GM12878 (cell line): ENCODE results near the gene NPAS2. TPM values are rescaled to one million over a fixed set of nuclear protein-coding genes. Genes with fewer than 3 reads are reported as not detected.

Experiments
- ATAC-seq: fragments of 200-7000 bp; cut with Tn5 transposase; 3 replicates; pipeline ENCODE4 v1.9.1; 2020; ENCODE audit warnings: mild to moderate bottlenecking, moderate library complexity
- BruUV-seq: library from RNA; stranded (reverse); fragments of 400-500 nt; replicated peaks from 2 replicates; lab custom pipeline; 2021; lab: Mats Ljungman, UMichigan
- CTCF ChIA-PET: fragments of 300-600 bp; sonication (Branson Sonifier 250); formaldehyde crosslinking; extraction: SDS; loops from one replicate; lab custom pipeline; 2021; ENCODE audit warnings: inconsistent platforms; lab: Yijun Ruan, JAX
- POLR2A ChIA-PET: fragments of 350-600 bp; formaldehyde crosslinking; extraction: SDS; loops from one replicate; lab custom pipeline; 2021; ENCODE audit warnings: inconsistent platforms; lab: Charles Lee
- RAD21 ChIA-PET: fragments of 300-600 bp; sonication (Branson Sonifier 250); formaldehyde crosslinking; loops from one replicate; lab custom pipeline; 2023; ENCODE audit warnings: antibody characterized with exemption; ENCODE audit not compliant: unreplicated experiment; lab: Charles Lee
- SMC1A ChIA-PET: fragments of 300-600 bp; sonication (Branson Sonifier 250); formaldehyde crosslinking; loops from one replicate; lab custom pipeline; 2023; ENCODE audit not compliant: unreplicated experiment, uncharacterized antibody; lab: Charles Lee
- DNase-seq: peaks from one replicate; pipeline ENCODE4 v3.0.0-alpha.2; 2011; ENCODE audit warnings: low read depth, low spot score
- FAIRE-seq: peaks from 3 replicates; lab custom pipeline; 2011; peaks lifted over from hg19 to GRCh38; lab: Jason Lieb, UNC
- H2AFZ ChIP-seq: 2 replicates; pipeline ENCODE4 v1.6.0; 2011; ENCODE audit warnings: low read depth, low read length, control low read depth; ENCODE audit not compliant: control insufficient read depth
- H3K27ac ChIP-seq: 2 replicates; pipeline ENCODE4 v1.5.1; 2011; ENCODE audit warnings: control low read depth; ENCODE audit not compliant: control insufficient read depth, insufficient read depth
- H3K27me3 ChIP-seq, 2 experiments: replicated peaks in 1 of 2; 2 replicates each; pipeline versions ENCODE4 v1.6.0 to v1.6.1; 2011; ENCODE audit warnings: low read length in 1 of 2; ENCODE audit not compliant: control insufficient read depth in 2 of 2, insufficient read depth in 2 of 2
- H3K36me3 ChIP-seq, 2 experiments: 2 replicates each; pipeline ENCODE4 v1.5.1; 2011; ENCODE audit warnings: low read length in 1 of 2; ENCODE audit not compliant: control insufficient read depth in 2 of 2, insufficient read depth in 2 of 2
- H3K4me1 ChIP-seq: 2 replicates; pipeline ENCODE4 v1.6.1; 2011; ENCODE audit warnings: mild to moderate bottlenecking, low read length, moderate library complexity, mixed read lengths; ENCODE audit not compliant: control insufficient read depth, insufficient read depth
- H3K4me2 ChIP-seq: 2 replicates; pipeline ENCODE4 v1.6.0; 2011; ENCODE audit warnings: control low read depth; ENCODE audit not compliant: control insufficient read depth, insufficient read depth
- H3K4me3 ChIP-seq: fragments of 200-600 bp; sonication (generic); 2 replicates; pipeline ENCODE4 v1.5.1; 2016
- H3K79me2 ChIP-seq: 2 replicates; pipeline ENCODE4 v1.6.0; 2011; ENCODE audit warnings: low read length; ENCODE audit not compliant: control insufficient read depth, insufficient read depth
- H3K9ac ChIP-seq: 2 replicates; pipeline ENCODE4 v1.8.0; 2011; ENCODE audit warnings: low read length, control low read depth, mixed read lengths; ENCODE audit not compliant: control insufficient read depth, insufficient read depth
- H3K9me3 ChIP-seq: replicated peaks from 3 replicates; pipeline ENCODE4 v1.5.1; 2011; ENCODE audit warnings: mild to moderate bottlenecking, low read length; ENCODE audit not compliant: control insufficient read depth, insufficient read depth
- H4K20me1 ChIP-seq: 2 replicates; pipeline ENCODE4 v1.6.0; 2011; ENCODE audit not compliant: control insufficient read depth, insufficient read depth
- EP300 ChIP-seq, 2 experiments: fragments of 150-350 bp in 1 of 2; IDR thresholded peaks; 2 replicates each; pipeline ENCODE4 v1.6.1; 2011 to 2012; ENCODE audit warnings: low read depth in 2 of 2, low read length in 2 of 2, borderline replicate concordance in 1 of 2, improper control_type of control experiment in 1 of 2, inconsistent platforms in 1 of 2; ENCODE audit not compliant: control insufficient read depth in 1 of 2
- ESRRA ChIP-seq: IDR thresholded peaks from 2 replicates; pipeline ENCODE4 v1.6.1; 2012; ENCODE audit warnings: mild to moderate bottlenecking, low read length, improper control_type of control experiment
- HDAC2 ChIP-seq: fragments of 200-600 bp; sonication (generic); IDR thresholded peaks from 2 replicates; pipeline ENCODE4 v1.6.1; 2017
- MAX ChIP-seq: IDR thresholded peaks from 2 replicates; pipeline ENCODE4 v1.6.1; 2012; ENCODE audit warnings: low read depth, low read length, improper control_type of control experiment
- RAD21 ChIP-seq: IDR thresholded peaks from 2 replicates; pipeline ENCODE4 v1.6.1; 2011; ENCODE audit warnings: mild to moderate bottlenecking, low read depth, low read length, moderate library complexity; ENCODE audit not compliant: insufficient read depth
- RUNX3 ChIP-seq: IDR thresholded peaks from 2 replicates; pipeline ENCODE4 v1.6.1; 2012; ENCODE audit warnings: low read length, inconsistent platforms
- TCF3 ChIP-seq: IDR thresholded peaks from 2 replicates; pipeline ENCODE4 v1.6.1; 2012; ENCODE audit warnings: low read depth, mild to moderate bottlenecking, low read length, borderline replicate concordance; ENCODE audit not compliant: insufficient read depth
- WRNIP1 ChIP-seq: IDR thresholded peaks from 2 replicates; pipeline ENCODE4 v1.6.1; 2011; ENCODE audit warnings: low read depth, low read length, improper control_type of control experiment, borderline replicate concordance
- YY1 ChIP-seq: IDR thresholded peaks from 2 replicates; pipeline ENCODE4 v1.6.1; 2011; ENCODE audit warnings: low read depth, mild to moderate bottlenecking, low read length
- ZBTB11 ChIP-seq: fragments of 450-650 bp; formaldehyde crosslinking; IDR thresholded peaks from 2 replicates; pipeline ENCODE4 v1.5.0; 2022; ENCODE audit warnings: mild to moderate bottlenecking, missing genetic modification characterization
- WGBS: methylation state at CpG from one replicate; pipeline ENCODE4 v1.1.6; 2016; ENCODE audit warnings: low lambda C conversion rate; ENCODE audit not compliant: insufficient replicate concordance, insufficient coverage; ENCODE audit errors: missing lambda C conversion rate; 5-methylcytosine and 5-hydroxymethylcytosine counted together
- in situ Hi-C: fragments of 300-500 bp; cut with MboI; formaldehyde crosslinking; loops from 9 replicates; pipeline ENCODE4 v1.14.3; 2018; ENCODE audit warnings: mixed read lengths
- intact Hi-C: fragments of 100-400 bp; cut with micrococcal nuclease; formaldehyde crosslinking; loops from one replicate; pipeline ENCODE4 v1.14.2; 2022; ENCODE audit not compliant: unreplicated experiment
- polyA plus RNA-seq, 11 experiments: library from polyadenylated mRNA; depleted of rRNA in 4 of 11; unstranded in 6 of 11; stranded (reverse) in 5 of 11; fragments of >200 nt; fragmentation: Nextera tagmentation in 4 of 11; fragmentation: Illumina TruSeq in 1 of 11; extraction: Ambion mirVana in 4 of 11; extraction: Trizol in 1 of 11; gene quantifications; 1 replicate in 1 of 11; 2 replicates in 10 of 11; pipeline versions ENCODE4 v1.2.1 to v1.2.3, GENCODE V29; 2011 to 2016; ENCODE audit warnings: inconsistent platforms in 2 of 11, missing spikeins in 2 of 11, low read depth in 1 of 11
- total RNA-seq, 4 experiments: library from RNA; depleted of rRNA in 3 of 4; stranded (reverse); fragments of >200 nt in 3 of 4; fragmentation: Illumina TruSeq in 1 of 4; extraction: Trizol in 1 of 4; gene quantifications; 2 replicates each; pipeline versions ENCODE4 v1.2.1 to v1.2.3, GENCODE V29; 2013 to 2021

The NPAS2 gene
- total and polyA plus RNA-seq, 10 of the 15 experiments (the other 5 are each of a cell fraction or from before 2014, with no cell fraction given): 0.08 TPM; not detected in 9

- Histone ChIP-seq H3K27me3 (no peaks in the 10 kb centered on the region), H3K4me1 (no peaks in the 10 kb centered on the region), H3K36me3 (no peaks in the 10 kb centered on the region), H3K27ac (no peak overlapping the region), H3K4me2 (0 out of 2 replicates have a peak overlapping the region, but pooled peaks have one; percentile 4), H3K9me3 (no peaks in the 10 kb centered on the region), H3K4me3 (no peak overlapping the region), H3K9ac (no peak overlapping the region), H3K79me2 (no peaks in the 10 kb centered on the region), H4K20me1 (no peaks in the 10 kb centered on the region), H2AFZ (no peak overlapping the region)
- ChIA-PET CTCF (no interaction called here), SMC1A (interaction anchor here (1.3 kb wide), 1 partner anchor 16 kb away, joined by 3 read pairs; no protein-coding TSS in a partner anchor), POLR2A (no interaction called here), RAD21 (interaction anchor here (1.2 kb wide), 1 partner anchor 16 kb away, joined by 3 read pairs; no protein-coding TSS in a partner anchor)
- ATAC-seq (no peak; the same call in 2 of the 3 replicates), DNase-seq (no peak), FAIRE-seq (no peak)
- WGBS: 56% methylated on average over 14 of the region's 14 CpGs
- intact Hi-C loops (no loop called here), in situ Hi-C loops (no loop called here)
- no TSS peak for BruUV-seq
- TF ChIP-seq YY1 (no peak), ESRRA (no peak), EP300 (IDR thresholded peaks at IDR 0.05; ENCODE audit: borderline replicate concordance in 1 of 2, control insufficient read depth in 1 of 2, low read depth in 2 of 2, low read length in 2 of 2) (no peak)
- TF ChIP-seq, all 136 proteins: peak for 0
Measured at GRCh38 chr2:100940766-100941645, 121.1 kb downstream of the NPAS2 start.

DNA sequence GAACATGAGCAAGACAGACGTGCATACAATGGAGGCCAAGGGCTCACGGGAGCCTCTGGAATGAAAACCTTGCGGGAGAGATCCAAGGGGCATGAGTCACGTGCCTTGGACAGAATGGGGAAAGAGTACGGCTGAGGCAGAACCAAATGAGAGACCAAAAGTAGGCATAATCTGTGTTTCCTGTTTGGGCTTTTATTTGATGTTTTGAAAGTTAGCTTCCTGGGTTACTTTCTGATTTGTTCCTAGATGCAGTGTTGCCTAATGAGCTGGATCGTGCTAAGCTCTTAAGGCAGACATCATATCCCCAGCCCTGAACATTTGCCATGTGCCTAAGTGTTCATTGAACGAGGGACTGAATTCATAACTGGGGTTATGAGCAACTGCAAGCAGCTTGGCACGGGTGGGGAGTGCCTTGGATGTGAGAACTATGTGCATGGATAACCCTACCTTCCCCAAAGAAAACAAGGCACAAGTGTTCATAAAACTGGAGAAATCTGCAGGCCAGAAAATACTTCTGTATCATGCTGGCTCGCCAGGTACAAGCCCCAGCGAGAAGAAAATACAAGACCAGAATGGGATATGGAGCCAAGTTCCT, 121.8 kb downstream of the NPAS2 start:
- H3K4me3 ChIP-seq: no peak overlapping the region
- no peak overlapping the region for H3K9ac ChIP-seq
- no peak overlapping the region for H3K4me2 ChIP-seq
- TF ChIP-seq MAX (no peak), WRNIP1 (no peak), RAD21 (no peak), HDAC2 (no peak), TCF3 (no peak), RUNX3 (no peak), ZBTB11 (CRISPR knock-in tag) (no peak)
- no peak overlapping the region for H3K27ac ChIP-seq
- in situ Hi-C loops: no loop called here
- RAD21 ChIA-PET: no interaction called here
- no peak for DNase-seq
- H3K4me1 ChIP-seq: no peaks in the 10 kb centered on the region
- no peak for FAIRE-seq
- no peaks in the 10 kb centered on the region; a peak in 1 of 4 replicates for H3K27me3 ChIP-seq
- CTCF ChIA-PET: no interaction called here
- H4K20me1 ChIP-seq: no peaks in the 10 kb centered on the region
- no peaks in the 10 kb centered on the region for H3K79me2 ChIP-seq
- POLR2A ChIA-PET: no interaction called here
- intact Hi-C loops: no loop called here
- H3K9me3 ChIP-seq: no peaks in the 10 kb centered on the region
- BruUV-seq: no TSS peak
- WGBS: 54% methylated on average over 10 of the region's 10 CpGs
- ATAC-seq: no peak
- H2AFZ ChIP-seq: no peak overlapping the region
- no peaks in the 10 kb centered on the region for H3K36me3 ChIP-seq
- SMC1A ChIA-PET: interaction anchor here (1.3 kb wide), 1 partner anchor 17 kb away, joined by 3 read pairs; no protein-coding TSS in a partner anchor
